HG02970 (cell line): ENCODE data around the gene DPYSL3.

Source experiments
- ATAC-seq: cut with Tn5 transposase; IDR thresholded peaks from one replicate; pipeline ENCODE4 v1.9.1; 2021; ENCODE audit warnings: mild to moderate bottlenecking, moderate library complexity, moderate number of reproducible peaks; ENCODE audit not compliant: unreplicated experiment, low FRiP score

DPYSL3 gene

GRCh38 chr5:147410496-147411358 is 99.1 kb downstream of the DPYSL3 start:
- no peak for ATAC-seq

- ATAC-seq: no peak
These were observed 100.9 kb downstream of the DPYSL3 start for GRCh38 chr5:147408980-147409379.

GRCh38 chr5:147407094-147407681 is 102.7 kb downstream of the DPYSL3 start:
- ATAC-seq: no peak

- no peak for ATAC-seq
These were observed 103.2 kb downstream of the DPYSL3 start for GRCh38 chr5:147406636-147407035.

GRCh38 chr5:147404706-147405105 is 105.2 kb downstream of the DPYSL3 start:
- peak; percentile 24 for ATAC-seq

GRCh38 chr5:147403651-147404640 is 105.9 kb downstream of the DPYSL3 start:
- peak; percentile 94 for ATAC-seq

GRCh38 chr5:147400881-147401280 is 109.0 kb downstream of the DPYSL3 start:
- no peak for ATAC-seq

GRCh38 chr5:147400126-147400809 is 109.6 kb downstream of the DPYSL3 start:
- ATAC-seq: no peak

GRCh38 chr5:147398860-147399259 is 111.0 kb downstream of the DPYSL3 start:
- ATAC-seq: no peak

- no peak for ATAC-seq
These were observed 112.3 kb downstream of the DPYSL3 start for GRCh38 chr5:147397616-147398015.

GRCh38 chr5:147396070-147396823 is 113.6 kb downstream of the DPYSL3 start:
- no peak for ATAC-seq

- no peak for ATAC-seq
These were observed 115.8 kb downstream of the DPYSL3 start for GRCh38 chr5:147393874-147394672.

- peak; percentile 76 for ATAC-seq
These were observed 118.1 kb downstream of the DPYSL3 start for GRCh38 chr5:147391781-147392180.

- ATAC-seq: no peak
These were observed 119.1 kb downstream of the DPYSL3 start for GRCh38 chr5:147390654-147391225.

- ATAC-seq: no peak
These were observed 121.4 kb downstream of the DPYSL3 start for GRCh38 chr5:147388184-147389108.

- no peak for ATAC-seq
These were observed 122.8 kb downstream of the DPYSL3 start for GRCh38 chr5:147387109-147387508.
